IMR-90 (cell line): ENCODE measurements around the gene SAG. TPM values are rescaled to one million over a fixed set of nuclear protein-coding genes. Genes with fewer than 3 reads are reported as not detected.

Experiments used
- ATAC-seq: fragments of 200-7000 bp; cut with Tn5 transposase; 2 replicates; pipeline ENCODE4 v1.9.1; 2020; ENCODE audit warnings: low read depth, mild to moderate bottlenecking, moderate library complexity
- BruUV-seq: library from RNA; stranded (reverse); fragments of 400-500 nt; replicated peaks from 2 replicates; lab custom pipeline; 2021; lab: Mats Ljungman, UMichigan
- CTCF ChIA-PET: fragments of 300-600 bp; formaldehyde crosslinking; extraction: SDS; loops from one replicate; lab custom pipeline; 2021; ENCODE audit warnings: antibody characterized with exemption; lab: Yijun Ruan, JAX
- POLR2A ChIA-PET: fragments of 300-600 bp; sonication (Branson Sonifier 250); formaldehyde crosslinking; loops from one replicate; lab custom pipeline; 2022; ENCODE audit warnings: antibody characterized with exemption; ENCODE audit not compliant: unreplicated experiment; lab: Charles Lee
- DNase-seq: peaks from one replicate; pipeline ENCODE4 v3.0.0; 2013
- H2AFZ ChIP-seq: replicated peaks from 2 replicates; pipeline ENCODE3; 2013; ENCODE audit warnings: low read length, mild to moderate bottlenecking; ENCODE audit not compliant: poor library complexity
- H2AK5ac ChIP-seq: 2 replicates; pipeline ENCODE4 v1.6.1; 2013; ENCODE audit warnings: low read depth, low read length, inconsistent platforms
- H2AK9ac ChIP-seq: replicated peaks from 2 replicates; pipeline ENCODE3; 2013; ENCODE audit warnings: mild to moderate bottlenecking, low read depth, low read length, moderate library complexity; ENCODE audit not compliant: poor library complexity
- H2BK120ac ChIP-seq: 2 replicates; pipeline ENCODE4 v1.6.1; 2013; ENCODE audit warnings: low read depth, low read length, inconsistent platforms
- H2BK15ac ChIP-seq: 3 replicates; pipeline ENCODE4 v1.6.1; 2013; ENCODE audit warnings: low read depth, low read length, inconsistent platforms
- H2BK20ac ChIP-seq: 2 replicates; pipeline ENCODE4 v1.6.1; 2013; ENCODE audit warnings: low read depth, mild to moderate bottlenecking, inconsistent platforms, low read length, moderate library complexity
- H2BK5ac ChIP-seq: 2 replicates; pipeline ENCODE4 v1.6.1; 2013; ENCODE audit warnings: mild to moderate bottlenecking, low read depth, low read length, inconsistent platforms; ENCODE audit not compliant: poor library complexity, severe bottlenecking
- H3K14ac ChIP-seq: replicated peaks from 2 replicates; pipeline ENCODE4 v1.6.1; 2013; ENCODE audit warnings: low read depth, low read length, inconsistent platforms
- H3K18ac ChIP-seq: 2 replicates; pipeline ENCODE4 v1.6.1; 2013; ENCODE audit warnings: low read depth, low read length, control low read depth
- H3K23ac ChIP-seq: 2 replicates; pipeline ENCODE4 v1.6.1; 2013; ENCODE audit warnings: low read depth, low read length, inconsistent platforms
- H3K27ac ChIP-seq: 2 replicates; pipeline ENCODE4 v1.5.1; 2013; ENCODE audit warnings: mild to moderate bottlenecking, control low read depth, low read length; ENCODE audit not compliant: insufficient read depth
- H3K27me3 ChIP-seq: 2 replicates; pipeline ENCODE4 v1.6.1; 2013; ENCODE audit warnings: low read length; ENCODE audit not compliant: control insufficient read depth, insufficient read depth
- H3K36me3 ChIP-seq: 2 replicates; pipeline ENCODE4 v1.6.1; 2013; ENCODE audit warnings: low read length, mixed read lengths; ENCODE audit not compliant: control insufficient read depth, insufficient read depth
- H3K4ac ChIP-seq: 2 replicates; pipeline ENCODE4 v1.6.1; 2013; ENCODE audit warnings: low read depth, low read length, inconsistent platforms
- H3K4me1 ChIP-seq: 2 replicates; pipeline ENCODE4 v1.6.1; 2013; ENCODE audit warnings: low read length, mixed read lengths; ENCODE audit not compliant: control insufficient read depth, insufficient read depth
- H3K4me2 ChIP-seq: 2 replicates; pipeline ENCODE4 v1.6.1; 2013; ENCODE audit warnings: low read depth, mild to moderate bottlenecking, control low read depth, low read length, moderate library complexity
- H3K4me3 ChIP-seq: 2 replicates; pipeline ENCODE4 v1.5.1; 2013; ENCODE audit warnings: low read depth, mild to moderate bottlenecking, control low read depth, low read length, moderate library complexity; ENCODE audit not compliant: insufficient read depth
- H3K56ac ChIP-seq: 2 replicates; pipeline ENCODE4 v1.6.1; 2013; ENCODE audit warnings: low read length, inconsistent platforms; ENCODE audit not compliant: insufficient read depth; ENCODE audit errors: extremely low read depth
- H3K79me1 ChIP-seq, 2 experiments: 2 replicates each; pipeline ENCODE4 v1.6.1; 2013; ENCODE audit warnings: low read length in 2 of 2, inconsistent platforms in 1 of 2, low read depth in 1 of 2
- H3K9ac ChIP-seq: 2 replicates; pipeline ENCODE4 v1.6.1; 2013; ENCODE audit warnings: low read depth, low read length, control low read depth
- H3K9me1 ChIP-seq: 2 replicates; pipeline ENCODE4 v1.6.1; 2013; ENCODE audit warnings: low read length, inconsistent platforms; ENCODE audit not compliant: insufficient read depth
- H3K9me3 ChIP-seq: 2 replicates; pipeline ENCODE4 v1.6.1; 2013; ENCODE audit warnings: low read length; ENCODE audit not compliant: control insufficient read depth, insufficient read depth
- H4K20me1 ChIP-seq: 2 replicates; pipeline ENCODE4 v1.6.1; 2013; ENCODE audit warnings: low read length, inconsistent platforms; ENCODE audit not compliant: insufficient read depth
- H4K5ac ChIP-seq: 2 replicates; pipeline ENCODE4 v1.6.1; 2013; ENCODE audit warnings: mild to moderate bottlenecking, low read depth, low read length, control low read depth
- H4K8ac ChIP-seq, 2 experiments: 2 replicates each; pipeline ENCODE4 v1.6.1; 2013; ENCODE audit warnings: low read depth in 2 of 2, low read length in 2 of 2, control low read depth in 1 of 2, inconsistent platforms in 1 of 2
- H4K91ac ChIP-seq: 2 replicates; pipeline ENCODE4 v1.6.1; 2013; ENCODE audit warnings: low read depth, low read length, inconsistent platforms; ENCODE audit not compliant: insufficient read depth
- BHLHE40 ChIP-seq: fragments of 150-350 bp; IDR thresholded peaks from 2 replicates; pipeline ENCODE4 v1.6.1; 2016; ENCODE audit warnings: mild to moderate bottlenecking, low read depth, low read length
- CEBPB ChIP-seq: IDR thresholded peaks from 2 replicates; pipeline ENCODE4 v1.6.1; 2012; ENCODE audit warnings: low read depth, low read length, improper control_type of control experiment
- CHD1 ChIP-seq: IDR thresholded peaks from 2 replicates; pipeline ENCODE4 v1.6.1; 2012; ENCODE audit warnings: low read depth, low read length, improper control_type of control experiment
- CTCF ChIP-seq: conservative IDR thresholded peaks from 2 replicates; pipeline ENCODE4 v1.5.1; 2012; ENCODE audit warnings: mild to moderate bottlenecking, low read depth, low read length, improper control_type of control experiment
- ELK1 ChIP-seq: fragments of 150-350 bp; IDR thresholded peaks from 2 replicates; pipeline ENCODE4 v1.6.1; 2016; ENCODE audit warnings: low read depth, mild to moderate bottlenecking, low read length, moderate library complexity, borderline replicate concordance
- FOS ChIP-seq: fragments of 150-350 bp; IDR thresholded peaks from 2 replicates; pipeline ENCODE4 v1.6.1; 2016; ENCODE audit warnings: low read depth, low read length
- MAFK ChIP-seq: IDR thresholded peaks from 2 replicates; pipeline ENCODE4 v1.6.1; 2012; ENCODE audit warnings: low read depth, low read length, improper control_type of control experiment
- MAZ ChIP-seq: IDR thresholded peaks from 2 replicates; pipeline ENCODE4 v1.6.1; 2012; ENCODE audit warnings: low read depth, mild to moderate bottlenecking, low read length, improper control_type of control experiment, moderate library complexity, borderline replicate concordance
- MXI1 ChIP-seq: IDR thresholded peaks from 2 replicates; pipeline ENCODE4 v1.6.1; 2012; ENCODE audit warnings: low read depth, mild to moderate bottlenecking, low read length, moderate library complexity, borderline replicate concordance
- NFE2L2 ChIP-seq: fragments of 150-350 bp; IDR thresholded peaks from 2 replicates; pipeline ENCODE4 v1.6.1; 2016; ENCODE audit warnings: low read depth, mild to moderate bottlenecking, low read length
- POLR2A ChIP-seq: IDR thresholded peaks from 2 replicates; pipeline ENCODE4 v1.6.1; 2012; ENCODE audit warnings: mild to moderate bottlenecking, low read depth, low read length
- RAD21 ChIP-seq: IDR thresholded peaks from 2 replicates; pipeline ENCODE4 v1.6.1; 2012; ENCODE audit warnings: low read length, improper control_type of control experiment
- RCOR1 ChIP-seq: IDR thresholded peaks from 2 replicates; pipeline ENCODE4 v1.6.1; 2012; ENCODE audit warnings: mild to moderate bottlenecking, low read length, improper control_type of control experiment; ENCODE audit not compliant: insufficient replicate concordance
- RFX5 ChIP-seq: IDR thresholded peaks from 2 replicates; pipeline ENCODE4 v1.8.0; 2012; ENCODE audit warnings: low read depth, mild to moderate bottlenecking, low read length, moderate library complexity
- SMC3 ChIP-seq: fragments of 150-350 bp; IDR thresholded peaks from 2 replicates; pipeline ENCODE4 v1.6.1; 2016; ENCODE audit warnings: low read depth, mild to moderate bottlenecking, antibody characterized with exemption, low read length, moderate library complexity
- WGBS, 2 experiments: methylation state at CpG; one replicate each; pipeline versions ENCODE4 v1.1.5 to v1.1.7; 2013; ENCODE audit warnings: missing lambda C conversion rate in 2 of 2; ENCODE audit not compliant: insufficient read length in 1 of 2; ENCODE audit errors: extremely low coverage in 2 of 2; 5-methylcytosine and 5-hydroxymethylcytosine counted together
- dilution Hi-C: fragments of 300-500 bp; cut with HindIII; formaldehyde crosslinking; loops from one replicate; pipeline ENCODE4 v1.14.3; 2018; ENCODE audit warnings: low sequenced_read_pairs; ENCODE audit not compliant: unreplicated experiment
- in situ Hi-C: fragments of 300-500 bp; cut with MboI; formaldehyde crosslinking; loops from 3 replicates; pipeline ENCODE4 v1.14.3; 2019; ENCODE audit warnings: low sequenced_read_pairs, inconsistent platforms, mixed read lengths
- intact Hi-C: fragments of 100-400 bp; cut with micrococcal nuclease; formaldehyde crosslinking; loops from 2 replicates; pipeline ENCODE4 v1.10.0; 2022
- polyA plus RNA-seq, 3 experiments: library from polyadenylated mRNA; depleted of rRNA; stranded (reverse); fragments of >200 nt; gene quantifications; 2 replicates each; pipeline ENCODE4 v1.2.3, GENCODE V29; 2012; ENCODE audit warnings: low replicate concordance in 1 of 3
- total RNA-seq: library from RNA; depleted of rRNA; stranded (reverse); fragments of >200 nt; gene quantifications from 2 replicates; pipeline ENCODE4 v1.2.3, GENCODE V29; 2012

SAG gene
- total and polyA plus RNA-seq, 2 of the 4 experiments (the other 2 are of a cell fraction): not detected

GRCh38 chr2:233365861-233366520 lies 58.4 kb downstream of the SAG start:
- no peaks in the 10 kb centered on the region for H3K27me3 ChIP-seq
- no peak overlapping the region for H4K91ac ChIP-seq
- H2AK9ac ChIP-seq: no peak overlapping the region
- no peak overlapping the region for H2AK5ac ChIP-seq
- no peak overlapping the region for H3K56ac ChIP-seq
- intact Hi-C loops: no loop called here
- no peak overlapping the region for H3K4me3 ChIP-seq
- H3K18ac ChIP-seq: no peak overlapping the region
- no peak for ATAC-seq
- H3K9me1 ChIP-seq: no peaks in the 10 kb centered on the region
- H2BK5ac ChIP-seq: no peak overlapping the region
- no peak overlapping the region for H3K4me2 ChIP-seq
- no peak overlapping the region for H2BK20ac ChIP-seq
- no peak for TF ChIP-seq MAFK
- TF ChIP-seq MXI1: no peak
- no peak for TF ChIP-seq SMC3
- TF ChIP-seq BHLHE40: no peak
- TF ChIP-seq RCOR1: no peak
- TF ChIP-seq CEBPB: no peak
- no peak for TF ChIP-seq RAD21
- TF ChIP-seq NFE2L2: no peak
- TF ChIP-seq CTCF: no peak
- TF ChIP-seq ELK1: no peak
- no peak for TF ChIP-seq MAZ
- no peak for TF ChIP-seq FOS
- TF ChIP-seq RFX5: no peak
- no peak for TF ChIP-seq CHD1
- TF ChIP-seq POLR2A: no peak
- BruUV-seq: no TSS peak
- no peak overlapping the region for H3K27ac ChIP-seq
- H3K9ac ChIP-seq: no peak overlapping the region
- H4K8ac ChIP-seq: no peak overlapping the region
- H3K14ac ChIP-seq: no peak overlapping the region
- in situ Hi-C loops: no loop called here
- dilution Hi-C loops: no loop called here
- ChIA-PET POLR2A (no interaction called here), CTCF (no interaction called here)
- 100% methylated on average over 3 of the region's 6 CpGs; no CpG with 5 or more reads in 1 of the 2 experiments for WGBS, 2 experiments
- H3K4me1 ChIP-seq: no peaks in the 10 kb centered on the region
- H4K5ac ChIP-seq: no peak overlapping the region
- no peak for DNase-seq
- H3K4ac ChIP-seq: no peak overlapping the region
- no peak overlapping the region for H3K23ac ChIP-seq
- peaks cover 15 to 24% of the 10 kb centered on the region in 2 experiments for H3K79me1 ChIP-seq
- H3K36me3 ChIP-seq: peaks cover 1% of the 10 kb centered on the region; the same call in 1 of the 2 replicates
- no peak overlapping the region for H2BK15ac ChIP-seq
- peaks cover 4% of the 10 kb centered on the region; the same call in 1 of the 2 replicates for H4K20me1 ChIP-seq
- no peak overlapping the region for H2AFZ ChIP-seq
- no peak overlapping the region for H2BK120ac ChIP-seq
- H3K9me3 ChIP-seq: no peaks in the 10 kb centered on the region
